ENCODE measurements around the gene XRCC4. TPM values are rescaled to one million over a fixed set of nuclear protein-coding genes. Genes with fewer than 3 reads are reported as not detected.

The XRCC4 gene
- 1 to 10 TPM; 3.5 to 5.1 (median 4.2) TPM for total RNA-seq
- 8.2 TPM for total RNA-seq (2013)
- 1.5 to 17.6 (median 4.8) reads per million in 29 experiments for total RNA-seq

DNA sequence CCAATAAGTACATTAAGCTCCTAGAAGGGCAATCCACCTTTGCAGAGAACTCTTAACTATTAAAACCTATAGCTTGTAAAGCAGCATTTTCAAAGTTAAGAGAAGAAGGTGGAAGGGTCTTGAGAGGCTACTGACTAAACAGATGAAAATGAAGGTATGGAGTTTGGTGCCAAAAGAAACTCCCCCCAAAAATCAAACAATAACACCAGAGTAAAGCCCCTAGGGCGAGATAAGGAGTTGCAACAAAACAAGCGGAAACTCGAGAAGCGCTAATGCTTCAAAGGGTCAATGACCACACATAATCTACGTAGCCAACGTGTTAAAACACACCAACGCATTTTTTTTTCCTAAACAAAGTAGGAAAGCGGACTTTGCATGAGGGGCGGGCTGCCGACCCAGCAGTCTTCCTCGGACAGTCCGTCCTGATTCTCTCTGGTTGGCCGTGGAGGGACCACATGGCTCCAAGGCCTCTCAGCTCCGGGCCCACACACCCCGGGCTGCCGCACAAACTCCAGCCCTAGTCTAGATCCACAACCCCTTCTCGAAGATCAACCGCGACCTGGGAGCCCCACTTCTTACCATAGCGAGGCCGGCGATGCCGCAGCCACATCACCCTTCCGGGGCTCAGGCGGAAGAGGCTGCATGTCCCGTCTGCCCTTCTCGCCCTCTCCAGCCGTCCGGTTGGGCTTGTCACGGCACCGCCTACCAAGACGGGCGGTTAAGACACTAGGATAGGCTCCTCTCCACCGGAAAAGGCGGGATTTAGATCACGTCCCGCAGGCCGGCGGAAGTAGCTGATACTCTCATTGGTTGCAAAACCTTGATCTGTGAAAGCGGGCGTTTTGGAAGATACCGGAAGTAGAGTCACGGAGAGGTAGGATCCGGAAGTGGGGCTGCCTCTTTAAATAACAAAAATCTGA lies at the start of gene XRCC4, which contains the start of gene TMEM167A:
Gene XRCC4, plus strand, starts transcription at position 806 of the 920 bp plus-strand sequence. CDS start 27,373 bp downstream, outside the sequence.
Gene TMEM167A, minus strand, starts transcription at position 653 of the 920 bp plus-strand sequence. Its CDS starts 71 bp downstream, at position 582.
- peaks cover 56 to 64% (median 61%) of the 10 kb centered on the region in 3 donors for H3K4me1 Mint-ChIP-seq
- under 1% methylated on average over 39 of the region's 44 CpGs for WGBS (ENCODE audit: insufficient coverage)
- DNase-seq (peak; percentile 79 to 97 (median 93)), ATAC-seq (replicated peaks in 1 of 4) (peak; percentile 99)
- peaks cover 0 to 9% of the 10 kb centered on the region in 2 donors for H3K36me3 ChIP-seq (ENCODE audit: control insufficient read depth in 2 of 2, extremely low read depth in 1 of 2, insufficient read depth in 1 of 2, low read length in 1 of 2)
- no peaks in the 10 kb centered on the region for H3K9me3 ChIP-seq
- CTCF ChIA-PET = interaction anchor here in 1 of 2 donors (0.7 kb wide), 1 partner anchor 9 kb away, joined by 3 read pairs; no protein-coding TSS in a partner anchor
- peak within 1 kb of the TSS; percentile 87 to 98 for H3K4me3 ChIP-seq (ENCODE audit: control insufficient read depth in 1 of 2, extremely low read depth in 1 of 2, low read length in 1 of 2)
- H3K36me3 Mint-ChIP-seq = peaks cover 20% of the 10 kb centered on the region
- H3K4me3 Mint-ChIP-seq = peak within 1 kb of the TSS; percentile 95 to 98 (median 97)
- no peaks in the 10 kb centered on the region for H3K27me3 Mint-ChIP-seq
- H3K27me3 ChIP-seq (replicated peaks in 1 of 2; ENCODE audit: control insufficient read depth in 2 of 2, extremely low read depth in 1 of 2, insufficient read depth in 2 of 2, low read length in 1 of 2) = no peaks in the 10 kb centered on the region
- H3K9me3 Mint-ChIP-seq = no peaks in the 10 kb centered on the region
- peaks cover 24 to 26% of the 10 kb centered on the region in 2 experiments for H3K4me1 ChIP-seq (ENCODE audit: control insufficient read depth in 1 of 2, extremely low read depth in 1 of 2, insufficient read depth in 2 of 2, low read length in 2 of 2)
- peak within 1 kb of the TSS; percentile 90 for H3K27ac ChIP-seq (ENCODE audit: low read length)
- POLR2A ChIA-PET = interaction anchor here (0.5 to 1.3 kb wide), 5 partner anchors 11 to 194 kb away, joined by 3 to 14 read pairs (median 4); no protein-coding TSS in a partner anchor
- H3K27ac Mint-ChIP-seq = peak within 1 kb of the TSS; percentile 96

DNA sequence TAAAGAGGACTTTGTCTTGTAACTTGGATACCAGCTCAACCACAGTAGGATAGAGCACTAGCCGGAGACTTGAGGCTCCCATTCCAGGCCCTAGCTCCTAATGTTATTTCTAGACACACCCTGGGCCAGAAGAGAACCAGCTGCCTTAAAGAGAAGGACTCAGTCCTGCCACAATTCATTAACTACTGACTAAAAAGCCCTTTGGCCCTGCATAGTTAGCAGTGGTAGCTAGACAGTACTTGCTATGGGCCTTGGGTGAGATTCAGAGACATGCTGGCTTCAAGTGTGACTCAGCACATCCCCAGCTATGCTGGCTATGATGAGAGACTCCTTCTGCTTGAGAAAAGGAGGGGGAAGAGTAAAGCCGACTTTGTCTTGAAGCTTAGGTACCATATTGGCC lies 47.4 kb upstream of the XRCC4 start:
- ATAC-seq (replicated peaks in 1 of 4) (no peak), DNase-seq (no peak)
- Histone ChIP-seq H3K36me3 (ENCODE audit: control insufficient read depth in 2 of 2, extremely low read depth in 1 of 2, insufficient read depth in 1 of 2, low read length in 1 of 2) (no peaks in the 10 kb centered on the region), H3K9me3 (no peaks in the 10 kb centered on the region), H3K4me1 (ENCODE audit: control insufficient read depth in 1 of 2, extremely low read depth in 1 of 2, insufficient read depth in 2 of 2, low read length in 2 of 2) (no peaks in the 10 kb centered on the region), H3K27me3 (replicated peaks in 1 of 2; ENCODE audit: control insufficient read depth in 2 of 2, extremely low read depth in 1 of 2, insufficient read depth in 2 of 2, low read length in 1 of 2) (no peaks in the 10 kb centered on the region), H3K27ac (ENCODE audit: low read length) (no peak overlapping the region), H3K4me3 (ENCODE audit: control insufficient read depth in 1 of 2, extremely low read depth in 1 of 2, low read length in 1 of 2) (no peak overlapping the region)
- Mint-ChIP-seq H3K4me3 (no peak overlapping the region), H3K36me3 (no peaks in the 10 kb centered on the region), H3K27ac (no peak overlapping the region), H3K27me3 (no peaks in the 10 kb centered on the region), H3K9me3 (no peaks in the 10 kb centered on the region), H3K4me1 (no peaks in the 10 kb centered on the region)
- POLR2A ChIA-PET = no interaction called here
- CTCF ChIA-PET = no interaction called here
- WGBS (ENCODE audit: insufficient coverage) = 90% methylated on average over 2 of the region's 2 CpGs

DNA sequence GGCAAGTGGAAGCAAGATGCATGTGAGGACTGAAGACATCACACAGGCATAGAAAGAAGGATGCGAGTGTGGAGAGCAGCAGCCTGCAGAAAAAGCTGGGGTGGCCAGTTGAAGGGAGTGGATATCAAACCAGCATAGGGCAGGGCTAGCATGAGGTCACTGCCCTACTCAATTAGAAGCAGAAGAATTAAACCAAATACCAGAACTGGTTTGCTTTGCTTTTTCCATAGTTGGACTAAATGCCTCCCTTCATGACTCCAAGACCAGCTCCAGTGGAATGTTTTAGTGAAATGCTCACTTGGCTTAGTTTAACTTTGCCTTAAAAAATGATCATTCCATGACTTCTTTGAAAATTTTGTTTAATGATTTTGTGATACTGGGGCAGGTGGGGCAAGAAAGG lies 46.0 kb upstream of the XRCC4 start:
- ATAC-seq (replicated peaks in 1 of 4) (no peak), DNase-seq (no peak)
- Histone ChIP-seq H3K36me3 (ENCODE audit: control insufficient read depth in 2 of 2, extremely low read depth in 1 of 2, insufficient read depth in 1 of 2, low read length in 1 of 2) (no peaks in the 10 kb centered on the region), H3K4me1 (ENCODE audit: control insufficient read depth in 1 of 2, extremely low read depth in 1 of 2, insufficient read depth in 2 of 2, low read length in 2 of 2) (no peaks in the 10 kb centered on the region), H3K9me3 (no peaks in the 10 kb centered on the region), H3K27me3 (replicated peaks in 1 of 2; ENCODE audit: control insufficient read depth in 2 of 2, extremely low read depth in 1 of 2, insufficient read depth in 2 of 2, low read length in 1 of 2) (no peaks in the 10 kb centered on the region), H3K27ac (ENCODE audit: low read length) (no peak overlapping the region), H3K4me3 (ENCODE audit: control insufficient read depth in 1 of 2, extremely low read depth in 1 of 2, low read length in 1 of 2) (no peak overlapping the region)
- Mint-ChIP-seq H3K36me3 (no peaks in the 10 kb centered on the region), H3K27ac (no peak overlapping the region), H3K4me1 (no peaks in the 10 kb centered on the region), H3K27me3 (no peaks in the 10 kb centered on the region), H3K4me3 (no peak overlapping the region), H3K9me3 (no peaks in the 10 kb centered on the region)
- ChIA-PET POLR2A (no interaction called here), CTCF (no interaction called here)
- no CpG with 5 or more reads among the region's 1 CpG for WGBS (ENCODE audit: insufficient coverage)

DNA sequence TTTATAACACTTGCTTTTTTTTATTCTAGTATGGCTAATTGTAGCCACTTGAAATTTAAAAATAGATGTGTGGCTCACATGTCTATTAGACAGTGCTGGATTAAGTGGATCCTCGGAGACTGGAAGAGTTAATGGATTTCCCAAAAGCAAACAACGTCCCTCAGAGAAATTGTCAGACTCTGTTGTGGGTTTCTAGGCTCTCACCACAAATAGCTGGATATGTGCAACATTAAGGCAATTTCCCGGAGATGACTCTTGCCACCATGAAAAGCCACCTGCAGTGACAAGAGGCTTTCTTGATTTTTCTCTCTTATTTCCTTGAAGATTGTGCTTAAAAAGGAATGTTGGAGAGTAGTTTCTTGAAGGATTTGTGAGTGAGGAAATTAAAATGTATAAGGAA lies 43.3 kb upstream of the XRCC4 start:
- H3K27me3 ChIP-seq (replicated peaks in 1 of 2; ENCODE audit: control insufficient read depth in 2 of 2, extremely low read depth in 1 of 2, insufficient read depth in 2 of 2, low read length in 1 of 2) = no peaks in the 10 kb centered on the region
- no peak overlapping the region for H3K4me3 Mint-ChIP-seq
- peaks cover 8 to 9% (median 8%) of the 10 kb centered on the region in 3 donors for H3K4me1 Mint-ChIP-seq
- H3K27me3 Mint-ChIP-seq = no peaks in the 10 kb centered on the region
- H3K27ac Mint-ChIP-seq = no peak overlapping the region
- no peak for ATAC-seq (replicated peaks in 1 of 4)
- no peaks in the 10 kb centered on the region for H3K9me3 Mint-ChIP-seq
- H3K36me3 ChIP-seq (ENCODE audit: control insufficient read depth in 2 of 2, extremely low read depth in 1 of 2, insufficient read depth in 1 of 2, low read length in 1 of 2) = no peaks in the 10 kb centered on the region
- no peaks in the 10 kb centered on the region for H3K9me3 ChIP-seq
- no peaks in the 10 kb centered on the region for H3K4me1 ChIP-seq (ENCODE audit: control insufficient read depth in 1 of 2, extremely low read depth in 1 of 2, insufficient read depth in 2 of 2, low read length in 2 of 2)
- no peak for DNase-seq
- no peak overlapping the region for H3K27ac ChIP-seq (ENCODE audit: low read length)
- H3K4me3 ChIP-seq (ENCODE audit: control insufficient read depth in 1 of 2, extremely low read depth in 1 of 2, low read length in 1 of 2) = no peak overlapping the region
- H3K36me3 Mint-ChIP-seq = no peaks in the 10 kb centered on the region
- POLR2A ChIA-PET = no interaction called here
- 81% methylated on average over 3 of the region's 3 CpGs for WGBS (ENCODE audit: insufficient coverage)
- CTCF ChIA-PET = no interaction called here

DNA sequence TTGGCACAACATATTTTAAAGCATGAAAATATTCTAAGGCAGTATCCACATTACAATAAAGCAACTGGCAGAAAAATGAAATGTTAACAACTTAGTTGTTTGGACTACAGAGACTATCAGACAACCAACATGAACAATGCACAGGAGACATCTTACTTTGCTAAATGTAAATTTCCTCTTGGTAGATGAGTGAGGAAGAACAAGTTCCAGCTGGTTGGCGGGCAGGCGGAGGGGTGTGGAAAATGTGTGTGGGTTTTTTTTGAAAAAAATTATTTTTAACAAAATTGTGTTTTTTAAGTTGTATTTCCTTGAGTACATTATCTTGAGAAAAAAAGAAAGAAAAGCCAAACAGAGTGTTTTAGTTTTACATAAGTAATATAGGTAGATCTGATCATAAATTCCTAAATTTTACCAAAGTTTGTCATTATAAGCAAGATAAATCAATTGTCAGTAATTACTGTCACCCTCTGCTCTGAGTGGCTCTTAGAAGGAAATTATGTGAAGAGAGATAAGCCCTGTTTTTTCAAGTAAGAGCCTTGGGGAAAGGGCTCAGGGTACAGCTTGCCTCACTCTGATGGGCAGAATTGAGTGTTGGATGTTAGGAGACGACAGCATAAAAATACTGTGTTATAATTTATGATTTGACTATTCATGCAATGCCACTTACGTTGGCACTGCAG lies 42.7 kb upstream of the XRCC4 start:
- H3K27me3 Mint-ChIP-seq = no peaks in the 10 kb centered on the region
- 80% methylated on average over 2 of the region's 4 CpGs for WGBS (ENCODE audit: insufficient coverage)
- H3K9me3 ChIP-seq = no peaks in the 10 kb centered on the region

DNA sequence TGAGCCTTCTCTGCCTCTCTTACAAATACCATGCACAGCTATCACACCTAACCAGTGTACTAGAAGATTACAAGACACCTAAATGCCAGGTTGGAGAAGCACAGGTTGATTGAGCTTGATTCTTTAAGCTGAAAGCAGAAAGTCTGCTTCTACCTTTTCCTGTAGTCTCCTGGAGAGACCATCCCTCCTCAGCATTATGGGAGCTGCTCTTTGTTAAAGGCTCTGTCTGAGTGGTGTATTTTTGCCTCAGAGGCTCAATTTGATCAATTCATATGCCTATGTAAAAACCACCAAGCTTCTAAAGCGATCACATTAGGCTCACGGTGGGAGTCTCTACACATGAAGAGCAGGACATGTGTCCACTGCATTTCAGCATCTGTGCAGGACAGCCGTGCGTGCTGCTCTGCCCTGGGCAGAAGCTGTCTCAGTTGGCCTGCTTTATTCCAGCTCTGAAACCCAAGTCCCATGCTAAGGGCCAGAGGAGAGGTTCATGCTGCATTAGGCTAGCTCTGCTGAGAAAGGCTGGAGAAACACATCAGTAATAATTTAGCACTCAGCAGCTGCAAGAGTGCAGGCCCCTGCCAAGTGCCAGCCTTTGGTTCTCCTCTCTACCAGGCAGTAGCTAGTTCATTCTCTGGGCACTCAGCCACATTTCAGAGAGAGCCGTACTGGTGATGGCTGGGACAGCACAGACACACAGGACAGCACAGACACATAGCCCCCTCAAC lies 41.8 kb upstream of the XRCC4 start:
- H3K27me3 ChIP-seq (replicated peaks in 1 of 2; ENCODE audit: control insufficient read depth in 2 of 2, extremely low read depth in 1 of 2, insufficient read depth in 2 of 2, low read length in 1 of 2) = no peaks in the 10 kb centered on the region
- Mint-ChIP-seq H3K4me1 (peaks cover 8 to 9% (median 8%) of the 10 kb centered on the region in 3 donors), H3K9me3 (no peaks in the 10 kb centered on the region), H3K27me3 (no peaks in the 10 kb centered on the region), H3K27ac (no peak overlapping the region), H3K36me3 (no peaks in the 10 kb centered on the region), H3K4me3 (no peak overlapping the region)
- ATAC-seq (replicated peaks in 1 of 4) (no peak), DNase-seq (no peak)
- no peak overlapping the region for H3K27ac ChIP-seq (ENCODE audit: low read length)
- no peak overlapping the region for H3K4me3 ChIP-seq (ENCODE audit: control insufficient read depth in 1 of 2, extremely low read depth in 1 of 2, low read length in 1 of 2)
- H3K9me3 ChIP-seq = no peaks in the 10 kb centered on the region
- H3K4me1 ChIP-seq (ENCODE audit: control insufficient read depth in 1 of 2, extremely low read depth in 1 of 2, insufficient read depth in 2 of 2, low read length in 2 of 2) = no peaks in the 10 kb centered on the region
- 92% methylated on average over 4 of the region's 5 CpGs for WGBS (ENCODE audit: insufficient coverage)
- ChIA-PET POLR2A (interaction anchor here in 1 of 2 donors (0.5 kb wide), 3 partner anchors 8 to 701 kb away, joined by 3 to 4 read pairs (median 3); no protein-coding TSS in a partner anchor), CTCF (interaction anchor here in 1 of 2 donors (1.2 kb wide), 1 partner anchor 15 kb away, joined by 5 read pairs; no protein-coding TSS in a partner anchor)
- no peaks in the 10 kb centered on the region for H3K36me3 ChIP-seq (ENCODE audit: control insufficient read depth in 2 of 2, extremely low read depth in 1 of 2, insufficient read depth in 1 of 2, low read length in 1 of 2)

More for the DNA sequence above, 42.7 kb upstream of the XRCC4 start:
- H3K27ac Mint-ChIP-seq = no peak overlapping the region
- no peaks in the 10 kb centered on the region for H3K4me1 ChIP-seq (ENCODE audit: control insufficient read depth in 1 of 2, extremely low read depth in 1 of 2, insufficient read depth in 2 of 2, low read length in 2 of 2)
- H3K27me3 ChIP-seq (replicated peaks in 1 of 2; ENCODE audit: control insufficient read depth in 2 of 2, extremely low read depth in 1 of 2, insufficient read depth in 2 of 2, low read length in 1 of 2) = no peaks in the 10 kb centered on the region
- DNase-seq (no peak), ATAC-seq (replicated peaks in 1 of 4) (no peak)
- CTCF ChIA-PET = no interaction called here
- no peaks in the 10 kb centered on the region for H3K9me3 Mint-ChIP-seq
- no peak overlapping the region for H3K4me3 Mint-ChIP-seq
- no peak overlapping the region for H3K4me3 ChIP-seq (ENCODE audit: control insufficient read depth in 1 of 2, extremely low read depth in 1 of 2, low read length in 1 of 2)
- no peak overlapping the region for H3K27ac ChIP-seq (ENCODE audit: low read length)
- no peaks in the 10 kb centered on the region for H3K36me3 ChIP-seq (ENCODE audit: control insufficient read depth in 2 of 2, extremely low read depth in 1 of 2, insufficient read depth in 1 of 2, low read length in 1 of 2)
- peaks cover 8 to 9% (median 8%) of the 10 kb centered on the region in 3 donors for H3K4me1 Mint-ChIP-seq
- POLR2A ChIA-PET = no interaction called here
- no peaks in the 10 kb centered on the region for H3K36me3 Mint-ChIP-seq

All from T-cell (primary cell).